H9 (cell line): ENCODE measurements around the gene IQUB. TPM values are rescaled to one million over a fixed set of nuclear protein-coding genes. Genes with fewer than 3 reads are reported as not detected.

Source experiments
- DNase-seq: peaks from one replicate; pipeline ENCODE4 v3.0.0-alpha.2; 2017
- H2AFZ ChIP-seq: one replicate; pipeline ENCODE4 v1.6.1; 2013; ENCODE audit warnings: mild to moderate bottlenecking, low read length, control low read depth, moderate library complexity
- H2AK5ac ChIP-seq: 2 replicates; pipeline ENCODE4 v1.6.1; 2013; ENCODE audit warnings: low read length, control low read depth, mixed read lengths; ENCODE audit not compliant: insufficient read length
- H2BK120ac ChIP-seq: one replicate; pipeline ENCODE4 v1.6.1; 2013; ENCODE audit warnings: low read depth, mild to moderate bottlenecking, low read length, control low read depth, inconsistent platforms; ENCODE audit not compliant: poor library complexity, severe bottlenecking
- H2BK12ac ChIP-seq: 2 replicates; pipeline ENCODE4 v1.6.1; 2013; ENCODE audit warnings: low read length, control low read depth, mixed read lengths, low read depth; ENCODE audit not compliant: insufficient read length
- H2BK15ac ChIP-seq: 2 replicates; pipeline ENCODE4 v1.6.1; 2013; ENCODE audit warnings: low read depth, low read length, control low read depth
- H2BK20ac ChIP-seq: one replicate; pipeline ENCODE4 v1.6.1; 2013; ENCODE audit warnings: low read depth, mild to moderate bottlenecking, low read length, control low read depth, inconsistent platforms; ENCODE audit not compliant: poor library complexity, severe bottlenecking
- H2BK5ac ChIP-seq: 2 replicates; pipeline ENCODE4 v1.6.1; 2013; ENCODE audit warnings: low read length, control low read depth, mixed read lengths; ENCODE audit not compliant: insufficient read length
- H3K14ac ChIP-seq: 2 replicates; pipeline ENCODE4 v1.6.1; 2013; ENCODE audit warnings: low read length, control low read depth; ENCODE audit not compliant: insufficient read depth
- H3K18ac ChIP-seq: 2 replicates; pipeline ENCODE4 v1.6.1; 2013; ENCODE audit warnings: low read depth, mild to moderate bottlenecking, mixed read lengths, low read length, control low read depth; ENCODE audit not compliant: insufficient read length
- H3K23ac ChIP-seq: 2 replicates; pipeline ENCODE4 v1.6.1; 2013; ENCODE audit warnings: low read length, control low read depth, mixed read lengths, low read depth; ENCODE audit not compliant: insufficient read length
- H3K23me2 ChIP-seq: 2 replicates; pipeline ENCODE4 v1.6.1; 2013; ENCODE audit warnings: low read depth, mild to moderate bottlenecking, mixed read lengths, low read length, control low read depth; ENCODE audit not compliant: insufficient read length, poor library complexity, severe bottlenecking
- H3K27ac ChIP-seq: 2 replicates; pipeline ENCODE4 v1.5.1; 2013; ENCODE audit warnings: low read length, control low read depth, mixed read lengths, low read depth; ENCODE audit not compliant: insufficient read length
- H3K27me3 ChIP-seq: 2 replicates; pipeline ENCODE4 v1.6.1; 2013; ENCODE audit warnings: low read length, control low read depth, inconsistent platforms; ENCODE audit not compliant: insufficient read depth
- H3K4ac ChIP-seq: 2 replicates; pipeline ENCODE4 v1.6.1; 2013; ENCODE audit warnings: low read depth, mild to moderate bottlenecking, control low read depth, inconsistent platforms, low read length, moderate library complexity
- H3K4me1 ChIP-seq: 2 replicates; pipeline ENCODE4 v1.6.1; 2013; ENCODE audit warnings: low read length, control low read depth, inconsistent platforms; ENCODE audit not compliant: insufficient read depth
- H3K4me2 ChIP-seq: 2 replicates; pipeline ENCODE4 v1.6.1; 2013; ENCODE audit warnings: low read length, control low read depth, mixed read lengths; ENCODE audit not compliant: insufficient read length, insufficient read depth
- H3K56ac ChIP-seq: 2 replicates; pipeline ENCODE4 v1.6.1; 2013; ENCODE audit warnings: low read depth, mild to moderate bottlenecking, mixed read lengths, low read length, control low read depth; ENCODE audit not compliant: insufficient read length
- H3K79me1 ChIP-seq: 2 replicates; pipeline ENCODE4 v1.6.1; 2013; ENCODE audit warnings: low read depth, mild to moderate bottlenecking, moderate library complexity, low read length, control low read depth, inconsistent platforms; ENCODE audit not compliant: insufficient read depth, poor library complexity, severe bottlenecking
- H3K79me2 ChIP-seq: 2 replicates; pipeline ENCODE4 v1.6.1; 2013; ENCODE audit warnings: low read length, control low read depth, inconsistent platforms; ENCODE audit not compliant: insufficient read depth
- H3K9ac ChIP-seq: 2 replicates; pipeline ENCODE4 v1.6.1; 2013; ENCODE audit warnings: low read length, control low read depth, mixed read lengths; ENCODE audit not compliant: insufficient read length; ENCODE audit errors: extremely low read depth
- H3K9me3 ChIP-seq: one replicate; pipeline ENCODE4 v1.6.1; 2013; ENCODE audit warnings: low read depth, low read length, inconsistent platforms; ENCODE audit not compliant: control insufficient read depth
- H3T11ph ChIP-seq: one replicate; pipeline ENCODE4 v1.6.1; 2013; ENCODE audit warnings: mild to moderate bottlenecking, low read length, control low read depth, inconsistent platforms
- H4K20me1 ChIP-seq: one replicate; pipeline ENCODE4 v1.6.1; 2013; ENCODE audit not compliant: control insufficient read depth, insufficient read length, insufficient read depth
- H4K5ac ChIP-seq: 2 replicates; pipeline ENCODE4 v1.6.1; 2013; ENCODE audit warnings: low read depth, mild to moderate bottlenecking, mixed read lengths, low read length, control low read depth; ENCODE audit not compliant: insufficient read length
- H4K8ac ChIP-seq: replicated peaks from 2 replicates; pipeline ENCODE4 v1.6.1; 2013; ENCODE audit warnings: low read length, control low read depth, mixed read lengths, low read depth; ENCODE audit not compliant: insufficient read length
- H4K91ac ChIP-seq: 2 replicates; pipeline ENCODE4 v1.6.1; 2013; ENCODE audit warnings: low read depth, mild to moderate bottlenecking, moderate library complexity, mixed read lengths, low read length, control low read depth; ENCODE audit not compliant: insufficient read length
- H3K27ac Mint-ChIP-seq, 3 experiments: 2 replicates in 2 of 3; 3 replicates in 1 of 3; pipeline ENCODE4 v1.8.0; 2020 to 2021; ENCODE audit warnings: mixed read lengths in 3 of 3, mild to moderate bottlenecking in 1 of 3, moderate library complexity in 1 of 3
- H3K27me3 Mint-ChIP-seq: 2 replicates; pipeline ENCODE4 v1.8.0; 2021; ENCODE audit warnings: low read depth, mild to moderate bottlenecking, moderate library complexity, mixed read lengths
- H3K36me3 Mint-ChIP-seq, 3 experiments: 2 replicates in 2 of 3; 3 replicates in 1 of 3; pipeline ENCODE4 v1.8.0; 2020 to 2021; ENCODE audit warnings: low read depth in 3 of 3, mixed read lengths in 3 of 3; ENCODE audit not compliant: insufficient read depth in 1 of 3
- H3K4me1 Mint-ChIP-seq, 2 experiments: 2 replicates each; pipeline ENCODE4 v1.8.0; 2020; ENCODE audit warnings: mixed read lengths in 2 of 2
- H3K4me3 Mint-ChIP-seq, 2 experiments: 2 replicates in 1 of 2; 3 replicates in 1 of 2; pipeline ENCODE4 v1.8.0; 2020 to 2021; ENCODE audit warnings: mild to moderate bottlenecking in 2 of 2, mixed read lengths in 2 of 2, moderate library complexity in 1 of 2
- H3K9me3 Mint-ChIP-seq, 2 experiments: 2 replicates in 1 of 2; 3 replicates in 1 of 2; pipeline ENCODE4 v1.8.0; 2020; ENCODE audit warnings: mild to moderate bottlenecking in 2 of 2, mixed read lengths in 2 of 2, moderate library complexity in 1 of 2
- CTCF ChIP-seq: fragments of 200-600 bp; sonication (generic); conservative IDR thresholded peaks from 3 replicates; pipeline ENCODE4 v1.8.0; 2021; ENCODE audit warnings: antibody characterized with exemption, mild to moderate bottlenecking
- WGBS: extraction: QIAGEN DNeasy Blood & Tissue Kit; methylation state at CpG from one replicate; pipeline ENCODE4 v1.1.7; 2013; ENCODE audit warnings: missing lambda C conversion rate, low lambda C conversion rate, mixed read lengths; ENCODE audit not compliant: insufficient read length; ENCODE audit errors: extremely low coverage; 5-methylcytosine and 5-hydroxymethylcytosine counted together
- total RNA-seq: library from RNA; stranded (reverse); gene quantifications from 2 replicates; pipeline ENCODE4 v1.2.1, GENCODE V29; 2021

Gene IQUB
- total RNA-seq, 1 experiment from 2014 or later, result 0.28 TPM

DNA sequence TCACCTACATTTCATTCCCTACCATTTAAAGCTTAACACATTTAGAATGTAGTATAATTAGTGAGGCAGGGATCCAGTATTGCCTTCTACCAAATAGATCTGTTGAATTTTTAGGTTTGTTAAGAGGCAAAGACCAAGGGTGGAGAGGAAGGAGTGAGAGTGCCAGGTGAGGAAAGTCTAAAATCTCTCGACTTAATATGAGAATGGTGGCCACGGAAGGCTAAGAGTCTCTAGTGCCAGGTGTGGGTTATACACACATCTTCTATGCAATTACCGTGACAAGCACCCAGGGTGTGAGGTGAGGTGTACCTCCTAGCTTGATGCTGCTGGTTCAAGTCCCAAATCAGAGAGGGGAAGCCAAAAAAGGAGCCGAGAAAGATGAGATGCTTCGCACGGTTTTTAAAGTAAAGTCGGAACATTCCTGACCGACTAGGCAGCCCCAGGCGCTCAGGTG, 439 bp downstream of the IQUB start:
- no peak overlapping the region for H3K9ac ChIP-seq
- no peak overlapping the region for H2AFZ ChIP-seq
- no peak overlapping the region for H3T11ph ChIP-seq
- H3K27ac Mint-ChIP-seq, result 0 out of 7 replicates have a peak overlapping the region, but pooled peaks of 1 of the 3 experiments have one; percentile 62
- H3K23me2 ChIP-seq, result peaks cover 5% of the 10 kb centered on the region
- no peaks in the 10 kb centered on the region for H3K4me1 ChIP-seq
- H4K5ac ChIP-seq, result no peak overlapping the region
- no peak overlapping the region for H4K91ac ChIP-seq
- no peak overlapping the region for H2BK120ac ChIP-seq
- H3K27me3 Mint-ChIP-seq, result peaks cover 15% of the 10 kb centered on the region
- H2BK5ac ChIP-seq, result no peak overlapping the region
- no peak overlapping the region for H2BK20ac ChIP-seq
- no peaks in the 10 kb centered on the region for H3K9me3 ChIP-seq
- H2BK12ac ChIP-seq, result no peak overlapping the region
- H4K8ac ChIP-seq, result no peak overlapping the region
- WGBS, result no CpG with 5 or more reads among the region's 9 CpGs
- no peak overlapping the region for H3K23ac ChIP-seq
- H2BK15ac ChIP-seq, result no peak overlapping the region
- no peaks in the 10 kb centered on the region for H4K20me1 ChIP-seq
- no peaks in the 10 kb centered on the region for H3K9me3 Mint-ChIP-seq
- H3K18ac ChIP-seq, result no peak overlapping the region
- no peak for DNase-seq
- H3K4me1 Mint-ChIP-seq, result peaks cover 17 to 19% of the 10 kb centered on the region in 2 experiments
- H3K27ac ChIP-seq, result no peak overlapping the region
- no peaks in the 10 kb centered on the region for H3K79me2 ChIP-seq
- no peaks in the 10 kb centered on the region for H3K36me3 Mint-ChIP-seq
- no peaks in the 10 kb centered on the region for H3K27me3 ChIP-seq
- no peak overlapping the region for H3K14ac ChIP-seq
- H3K79me1 ChIP-seq, result no peaks in the 10 kb centered on the region
- H3K4me2 ChIP-seq, result peak overlapping the region; percentile 91
- no peak for TF ChIP-seq CTCF
- no peak overlapping the region for H3K4ac ChIP-seq
- no peak overlapping the region for H2AK5ac ChIP-seq
- no peak overlapping the region for H3K56ac ChIP-seq
- peak overlapping the region; percentile 92 to 95 for H3K4me3 Mint-ChIP-seq
